Measurements from ENCODE around the gene PRR14.

The PRR14 gene

GRCh38 chr16:30650369-30651123 is at the start of gene PRR14:
PRR14 (plus strand) TSS chr16:30650960; CDS start chr16:30651646, 686 bp downstream.
- DNase-seq (ENCODE audit: low read depth) = peak; percentile 93

DNA sequence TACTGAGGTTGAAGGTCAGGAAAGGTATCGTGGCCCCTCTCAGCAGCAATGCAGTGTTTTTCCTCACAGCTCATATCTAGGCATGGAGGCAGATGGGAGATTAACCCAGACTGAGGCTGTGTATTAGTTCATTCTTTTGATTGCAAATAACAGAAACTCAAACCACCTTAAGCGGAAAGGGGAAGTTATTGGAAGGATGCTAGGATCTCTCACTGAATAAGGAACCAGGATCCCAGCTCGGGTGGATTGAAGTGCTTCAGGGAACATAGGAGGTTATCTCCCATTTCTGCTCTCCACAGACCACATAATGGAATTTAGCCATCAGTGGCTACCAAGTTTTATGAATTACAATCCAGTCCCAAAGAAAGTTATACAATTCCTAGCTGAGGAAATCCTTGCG is 48.8 kb upstream of the PRR14 start:
- no peak for DNase-seq (ENCODE audit: low read depth)

- no peak for DNase-seq (ENCODE audit: low read depth)
Measured at GRCh38 chr16:30602616-30603277, 48.0 kb upstream of the PRR14 start.

DNA sequence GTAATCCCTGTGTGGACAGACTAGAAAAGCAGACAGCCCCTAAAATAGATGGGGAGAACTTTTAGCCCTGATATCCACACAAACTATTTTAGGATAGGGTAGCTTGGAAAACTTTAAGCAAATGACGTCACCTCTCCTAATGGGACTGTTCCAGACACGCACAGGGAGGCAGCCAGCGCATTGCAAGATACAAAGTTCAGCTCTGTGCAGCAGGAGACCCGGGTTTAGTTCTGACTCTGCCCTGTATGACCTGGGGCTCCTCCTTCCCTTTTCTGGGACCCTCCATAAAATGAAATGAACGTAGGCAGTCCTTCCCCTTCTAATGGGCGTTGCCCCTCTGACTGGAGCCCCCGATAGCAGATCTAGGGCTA is 46.8 kb upstream of the PRR14 start:
- no peak for DNase-seq (ENCODE audit: low read depth)

- DNase-seq (ENCODE audit: low read depth) = no peak
Measured at GRCh38 chr16:30604316-30604947, 46.3 kb upstream of the PRR14 start.

- no peak for DNase-seq (ENCODE audit: low read depth)
Measured at GRCh38 chr16:30605158-30605557, 45.6 kb upstream of the PRR14 start.

DNA sequence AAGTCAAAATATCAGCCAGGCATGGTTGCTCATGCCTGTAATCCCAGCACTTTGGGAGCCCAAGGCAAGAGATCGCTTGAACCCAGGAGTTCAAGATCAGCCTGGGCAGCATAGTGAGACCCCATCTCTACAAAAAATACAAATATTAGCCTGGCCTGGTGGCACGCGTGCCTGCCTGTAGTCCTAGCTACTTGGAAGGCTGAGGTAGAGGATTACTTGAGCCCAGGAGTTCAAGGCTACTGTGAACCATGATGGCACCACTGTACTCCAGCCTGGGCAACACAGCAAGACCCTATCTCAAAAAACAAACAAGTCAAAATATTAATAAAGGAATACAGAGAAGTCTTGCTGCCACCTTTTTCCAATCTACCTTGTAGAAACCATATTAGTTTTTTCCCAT is 44.8 kb upstream of the PRR14 start:
- DNase-seq (ENCODE audit: low read depth) = no peak

- DNase-seq (ENCODE audit: low read depth) = no peak
Measured at GRCh38 chr16:30609002-30609925, 41.5 kb upstream of the PRR14 start.

GRCh38 chr16:30609926-30610839 is 40.6 kb upstream of the PRR14 start, which contains the start of gene ZNF689:
ZNF689 (minus strand) TSS chr16:30610389; CDS start chr16:30610041, 348 bp downstream.
- peak; percentile 88 for DNase-seq (ENCODE audit: low read depth)

GRCh38 chr16:30615358-30616091 is 35.2 kb upstream of the PRR14 start:
- DNase-seq (ENCODE audit: low read depth) = peak; percentile 59

GRCh38 chr16:30619202-30619601 is 31.6 kb upstream of the PRR14 start:
- no peak for DNase-seq (ENCODE audit: low read depth)

DNA sequence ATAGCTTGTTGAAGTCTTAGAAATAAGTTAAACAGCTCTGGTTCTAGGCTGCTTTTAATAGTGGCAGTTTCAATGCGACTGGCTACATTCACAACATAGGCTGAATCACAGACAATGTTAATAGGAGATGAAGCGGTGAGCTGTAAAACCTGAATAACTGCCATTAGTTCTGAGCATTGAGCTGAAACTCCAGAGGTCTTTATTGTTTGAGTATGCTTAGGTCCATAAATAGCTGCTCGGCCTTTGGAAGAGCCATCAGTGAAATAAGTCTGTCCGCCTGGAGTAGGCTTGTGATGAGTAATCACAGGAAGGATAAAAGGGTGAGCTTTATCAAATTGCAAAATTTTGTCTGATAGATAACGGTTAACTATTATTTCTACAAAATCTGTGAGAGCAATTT is 31.1 kb upstream of the PRR14 start:
- DNase-seq (ENCODE audit: low read depth) = no peak

DNA sequence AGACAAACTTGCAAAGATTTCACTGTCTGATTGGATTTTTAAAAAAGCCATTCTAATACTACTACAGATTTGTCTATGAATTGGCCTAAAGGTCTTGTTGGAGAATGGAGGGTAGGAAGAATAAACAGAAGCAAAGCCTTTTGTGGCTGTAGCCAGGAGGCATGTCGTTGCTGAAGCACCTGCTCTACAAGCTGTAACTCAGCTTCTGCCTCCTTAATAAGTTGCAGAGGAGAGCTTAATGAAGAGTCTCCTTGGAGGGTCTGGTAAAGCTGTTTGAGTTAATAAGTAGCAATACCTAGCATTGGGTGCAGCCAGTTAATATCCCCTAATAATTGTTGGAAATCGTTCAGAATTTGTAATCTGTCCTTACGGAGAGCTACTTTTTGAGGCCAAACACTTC is 30.6 kb upstream of the PRR14 start:
- no peak for DNase-seq (ENCODE audit: low read depth)

GRCh38 chr16:30621765-30622164 is 29.0 kb upstream of the PRR14 start:
- no peak for DNase-seq (ENCODE audit: low read depth)

DNA sequence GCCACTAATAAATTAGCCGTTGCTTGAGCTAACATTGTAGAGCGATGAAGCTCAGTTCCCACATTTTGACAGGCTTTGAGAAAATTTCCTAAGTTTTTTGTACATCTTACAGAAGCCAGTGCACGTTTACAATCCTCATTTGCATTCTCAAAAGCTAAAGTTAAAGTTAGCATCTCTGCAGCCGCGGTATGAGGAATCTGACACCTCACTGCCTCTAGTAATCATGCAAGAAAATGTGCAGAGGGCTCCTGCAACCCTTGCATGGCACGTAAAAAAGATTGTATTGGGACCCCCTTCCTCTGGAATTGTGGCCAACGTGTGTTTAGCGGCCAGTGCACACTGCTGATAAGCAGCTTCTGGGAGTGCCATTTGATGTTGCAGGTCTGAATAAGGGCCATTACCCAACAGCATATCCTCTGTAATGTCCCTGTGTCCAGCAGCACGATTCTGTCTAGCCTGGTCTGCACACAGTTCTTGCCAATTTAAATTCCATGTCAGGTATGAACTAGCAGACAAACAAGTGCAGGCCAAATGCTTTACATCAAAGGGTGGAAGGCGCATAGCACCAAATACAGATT is 28.2 kb upstream of the PRR14 start:
- no peak for DNase-seq (ENCODE audit: low read depth)

GRCh38 chr16:30623536-30624283 is 27.1 kb upstream of the PRR14 start:
- DNase-seq (ENCODE audit: low read depth) = no peak

DNA sequence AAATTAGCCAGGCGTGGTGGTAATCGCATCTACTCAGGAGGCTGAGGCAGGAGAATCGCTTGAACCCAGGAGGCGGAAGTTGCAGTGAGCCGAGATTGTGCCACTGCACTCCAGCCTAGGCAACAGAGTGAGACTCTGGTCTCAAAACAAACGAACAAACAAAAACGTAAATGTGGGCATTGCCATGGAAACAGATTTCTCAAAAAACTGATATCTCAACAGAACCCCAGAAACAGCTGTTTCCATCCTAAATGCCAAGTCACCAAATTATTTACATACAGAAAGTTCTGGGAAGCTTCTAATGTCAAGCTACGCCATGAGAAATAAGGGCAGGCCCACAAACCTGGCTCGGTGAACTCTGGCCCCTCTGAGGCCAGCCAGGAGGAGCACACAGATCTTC is 24.5 kb upstream of the PRR14 start:
- DNase-seq (ENCODE audit: low read depth) = no peak

GRCh38 chr16:30628628-30629540 is 21.9 kb upstream of the PRR14 start:
- DNase-seq (ENCODE audit: low read depth) = peak; percentile 90
